Fibroblast of skin of left quadriceps (primary cell): ENCODE measurements around the gene EEFSEC.
A peak's percentile ranks its signal among the peaks of the same experiment; 100 is the strongest.

Experiments
- DNase-seq, 2 experiments: peaks; one replicate each; pipeline ENCODE4 v3.0.0-alpha.2; 2013; ENCODE audit warnings: low read depth in 2 of 2

EEFSEC gene, protein sequence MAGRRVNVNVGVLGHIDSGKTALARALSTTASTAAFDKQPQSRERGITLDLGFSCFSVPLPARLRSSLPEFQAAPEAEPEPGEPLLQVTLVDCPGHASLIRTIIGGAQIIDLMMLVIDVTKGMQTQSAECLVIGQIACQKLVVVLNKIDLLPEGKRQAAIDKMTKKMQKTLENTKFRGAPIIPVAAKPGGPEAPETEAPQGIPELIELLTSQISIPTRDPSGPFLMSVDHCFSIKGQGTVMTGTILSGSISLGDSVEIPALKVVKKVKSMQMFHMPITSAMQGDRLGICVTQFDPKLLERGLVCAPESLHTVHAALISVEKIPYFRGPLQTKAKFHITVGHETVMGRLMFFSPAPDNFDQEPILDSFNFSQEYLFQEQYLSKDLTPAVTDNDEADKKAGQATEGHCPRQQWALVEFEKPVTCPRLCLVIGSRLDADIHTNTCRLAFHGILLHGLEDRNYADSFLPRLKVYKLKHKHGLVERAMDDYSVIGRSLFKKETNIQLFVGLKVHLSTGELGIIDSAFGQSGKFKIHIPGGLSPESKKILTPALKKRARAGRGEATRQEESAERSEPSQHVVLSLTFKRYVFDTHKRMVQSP

DNA sequence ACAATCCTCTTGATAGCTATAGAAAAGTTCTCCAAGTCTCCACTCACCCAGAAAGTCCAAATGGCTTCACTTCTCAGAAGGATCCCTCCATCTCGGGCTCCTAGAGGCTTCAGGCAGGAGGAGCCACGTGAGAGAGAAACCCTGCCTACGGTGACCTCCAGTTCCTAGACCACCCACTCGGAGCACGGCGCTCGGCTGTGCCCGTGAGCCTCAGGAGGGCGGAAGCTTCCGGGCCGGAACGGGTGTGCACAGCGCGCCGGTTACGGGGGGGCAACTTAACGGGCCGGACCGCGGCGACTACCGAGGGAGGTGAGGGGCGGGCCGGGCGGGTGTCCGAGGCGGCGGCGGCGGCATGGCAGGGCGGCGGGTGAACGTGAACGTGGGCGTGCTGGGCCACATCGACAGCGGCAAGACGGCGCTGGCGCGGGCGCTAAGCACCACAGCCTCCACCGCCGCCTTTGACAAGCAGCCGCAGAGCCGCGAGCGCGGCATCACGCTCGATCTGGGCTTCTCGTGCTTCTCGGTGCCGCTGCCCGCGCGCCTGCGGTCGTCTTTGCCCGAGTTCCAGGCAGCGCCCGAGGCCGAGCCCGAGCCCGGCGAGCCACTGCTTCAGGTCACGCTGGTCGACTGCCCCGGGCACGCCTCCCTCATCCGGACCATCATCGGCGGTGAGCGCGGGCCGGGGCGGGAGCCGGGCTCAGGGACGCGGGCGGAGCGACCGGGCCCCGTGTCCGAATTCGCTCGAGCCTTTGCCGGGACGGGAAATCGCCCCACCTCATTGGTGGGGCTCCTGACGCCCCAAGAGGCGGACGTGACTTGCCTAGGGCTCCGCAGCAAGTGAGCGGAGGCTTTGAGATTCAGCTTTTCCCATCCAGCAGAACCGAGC lies at the start of gene EEFSEC:
Gene EEFSEC (plus strand): TSS at position 326 of the 886 bp plus-strand sequence. CDS start 27 bp downstream, at position 353.
- peak; percentile 43 to 48 for DNase-seq

DNA sequence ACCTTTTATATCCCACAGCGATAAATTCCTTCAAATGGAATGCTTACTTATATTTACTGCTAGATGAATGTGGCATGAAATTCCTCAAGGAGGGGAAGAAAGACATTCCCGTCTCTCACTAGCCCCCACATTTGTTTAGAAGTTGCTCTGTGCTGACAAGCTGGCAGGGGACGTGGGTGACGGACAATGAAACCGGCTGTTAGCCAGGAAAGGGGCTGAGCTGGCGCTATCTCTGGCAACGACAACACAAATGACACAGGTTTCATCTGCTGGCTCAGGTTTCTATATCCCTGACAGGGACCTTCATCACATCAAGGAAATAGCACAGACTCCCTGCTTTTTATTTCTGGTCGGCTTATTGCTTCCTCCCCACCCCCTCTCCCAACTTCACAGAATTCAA lies 45.4 kb upstream of the EEFSEC start:
- no peak for DNase-seq

DNA sequence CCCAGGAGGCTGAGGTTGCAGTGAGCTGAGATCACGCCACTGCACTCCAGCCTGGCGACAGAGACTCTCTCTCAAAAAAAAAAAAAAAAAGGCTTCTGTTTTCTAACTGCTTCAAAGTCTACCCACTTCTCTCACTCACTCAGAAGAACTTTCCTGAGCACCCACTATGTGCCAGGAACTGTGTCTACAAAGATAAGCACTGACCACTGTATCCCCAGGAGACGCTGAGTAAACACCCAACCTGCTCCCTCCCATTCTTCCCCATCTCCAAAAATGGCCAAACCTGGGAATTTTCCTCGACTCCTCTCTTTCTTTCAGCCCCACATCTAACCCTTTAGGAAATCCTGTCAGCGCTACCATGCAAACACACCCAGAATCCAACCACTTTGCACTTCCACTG lies 42.1 kb upstream of the EEFSEC start:
- no peak for DNase-seq

DNA sequence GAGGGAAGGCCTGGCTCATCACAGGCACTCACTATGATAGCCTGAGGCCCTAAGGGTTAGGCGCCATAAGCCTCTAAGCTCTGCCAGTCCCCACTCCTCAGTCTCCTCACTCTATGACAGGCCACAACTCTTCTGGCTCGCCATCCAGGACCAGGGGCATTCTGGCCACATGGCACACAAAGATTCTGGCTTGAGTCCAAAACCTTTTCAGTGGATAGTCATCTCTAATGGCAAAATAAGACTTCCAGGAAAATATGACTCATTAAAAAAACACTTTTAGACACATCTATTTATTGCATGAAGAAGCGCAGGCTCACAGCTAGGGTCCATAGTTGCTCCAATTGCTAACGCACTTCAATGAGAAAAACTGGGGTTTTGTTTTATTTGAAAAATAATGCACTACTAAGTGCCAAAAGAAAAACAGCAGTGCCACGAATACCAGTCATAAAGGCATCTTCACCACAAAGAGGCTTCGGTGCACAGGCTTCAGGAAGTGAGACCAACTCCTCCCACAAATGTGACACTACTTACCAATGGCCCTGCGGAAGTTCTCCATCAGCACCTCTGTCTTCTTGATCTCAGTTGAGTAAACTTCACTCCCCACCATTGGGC lies 40.8 kb upstream of the EEFSEC start:
- peak; percentile 62 to 67 for DNase-seq

DNA sequence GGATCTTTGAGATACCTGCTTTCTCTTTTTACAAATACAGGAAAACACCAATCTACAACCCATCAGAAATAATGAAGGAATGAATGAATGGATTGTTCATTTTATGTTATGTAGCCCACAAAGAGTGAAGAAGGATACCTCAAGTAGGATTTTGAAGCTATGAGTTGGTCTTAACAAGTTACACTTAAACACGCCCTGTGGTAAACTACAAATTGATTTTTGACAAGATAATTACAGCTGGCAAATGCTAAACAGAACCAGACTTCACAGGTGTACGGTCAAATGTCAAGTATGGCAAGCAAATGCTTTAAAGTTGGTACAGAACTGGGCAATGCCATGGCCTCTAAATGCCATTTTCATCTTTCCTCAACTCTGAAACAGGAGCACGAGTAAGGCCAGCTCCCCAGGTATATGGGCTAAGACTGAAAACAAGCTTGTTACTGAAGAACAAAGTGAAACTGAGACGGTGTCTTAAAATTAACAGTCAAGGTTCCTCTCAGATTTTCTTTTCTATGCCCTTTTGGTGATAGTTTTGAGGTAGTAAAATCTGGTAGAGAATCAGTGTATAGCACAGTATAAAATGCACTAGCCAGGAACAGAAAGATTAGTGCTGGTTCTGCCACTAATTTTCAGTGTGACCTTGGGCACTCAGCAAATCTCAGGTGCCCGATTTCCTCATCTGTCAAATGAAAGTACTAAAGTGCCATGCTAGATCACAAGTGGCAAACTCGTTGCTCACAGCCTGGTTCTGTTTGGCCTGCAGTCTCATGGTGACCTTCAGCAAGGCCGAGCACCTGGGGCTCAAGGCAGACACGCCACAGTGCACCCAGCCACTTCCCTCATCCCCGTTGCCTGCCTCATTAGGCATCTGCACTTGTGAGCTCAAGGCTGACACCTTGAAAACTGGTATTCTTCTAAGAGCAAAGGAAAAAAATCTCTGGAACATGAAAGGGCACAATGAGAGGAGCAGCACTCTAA lies 39.2 kb upstream of the EEFSEC start:
- no peak for DNase-seq

DNA sequence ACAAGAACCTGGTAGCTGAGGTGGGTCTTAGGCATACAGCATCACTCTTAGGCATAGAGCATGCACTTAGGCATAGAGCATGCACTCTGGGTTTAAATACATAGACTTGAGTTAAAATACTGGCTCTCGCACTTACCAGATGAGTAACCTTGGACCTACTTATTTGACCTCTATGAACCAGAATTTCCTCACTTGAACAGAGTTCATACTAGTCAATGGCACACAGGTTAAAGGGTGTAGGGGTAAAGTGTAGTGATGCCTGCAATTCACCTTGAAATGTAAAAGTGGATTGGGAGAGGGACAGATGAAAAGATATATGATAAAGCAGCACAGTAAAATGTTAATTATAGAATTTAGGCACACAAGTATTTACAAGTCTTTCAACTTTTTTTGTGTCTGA lies 31.3 kb upstream of the EEFSEC start:
- no peak for DNase-seq

DNA sequence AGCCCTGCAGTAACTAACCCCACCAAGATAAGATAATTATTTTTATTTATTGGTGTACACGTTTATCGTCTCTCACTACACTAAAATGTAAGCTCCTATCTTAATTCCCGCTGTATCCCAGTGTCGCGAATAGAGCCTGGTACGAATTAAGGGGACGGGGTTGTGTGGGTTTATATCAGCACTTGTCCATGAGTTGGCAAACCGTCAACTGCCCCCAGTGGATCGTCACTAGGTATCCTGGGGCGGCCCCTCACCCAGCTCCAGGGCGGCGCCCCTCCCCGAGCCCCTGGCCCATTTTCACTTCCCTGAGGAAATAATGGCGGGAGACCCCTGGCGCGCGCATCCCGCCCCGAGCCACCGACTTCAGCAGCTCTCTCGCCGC lies 30.1 kb upstream of the EEFSEC start:
- DNase-seq, result no peak

DNA sequence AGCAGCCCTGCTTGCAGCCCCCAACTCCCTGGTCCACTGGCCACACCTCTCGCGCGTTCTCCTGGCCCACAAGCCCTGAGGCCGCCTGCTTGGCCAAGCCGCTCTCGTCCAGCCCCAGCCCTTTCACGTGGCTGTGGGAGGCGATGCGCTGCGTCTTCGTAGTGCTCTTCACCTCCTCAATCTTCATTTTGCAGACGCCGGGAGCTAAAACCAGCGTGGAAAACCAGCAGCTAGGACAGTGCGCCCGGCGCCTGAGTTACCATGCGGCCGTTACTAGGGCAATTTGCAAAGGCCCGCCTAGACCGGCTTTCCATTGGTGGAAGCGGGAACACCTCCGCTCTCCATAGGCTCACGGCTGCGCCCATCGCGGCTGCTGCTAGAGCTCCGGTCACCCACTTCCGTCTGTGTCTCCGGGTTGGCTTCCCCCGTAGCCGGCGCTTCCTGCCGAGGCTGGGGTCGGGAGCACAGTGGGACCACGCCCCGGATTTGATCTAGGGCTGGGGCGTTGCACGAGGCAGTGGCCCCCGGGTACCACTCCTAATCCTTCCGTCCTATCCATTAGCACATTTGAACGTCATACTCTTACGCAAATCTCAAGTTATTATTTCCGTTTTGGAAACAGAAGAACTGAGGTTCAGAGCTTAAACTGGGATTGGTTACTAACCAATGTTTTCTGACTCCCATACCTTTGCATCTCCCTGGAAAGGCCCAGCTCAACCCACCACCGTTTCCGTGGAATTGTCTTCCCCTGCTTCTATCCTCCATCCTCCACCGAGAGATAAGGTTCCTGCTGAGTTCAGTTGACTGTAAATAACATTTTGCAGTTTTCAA lies 29.5 kb upstream of the EEFSEC start, which contains the start of gene RUVBL1:
Gene RUVBL1 (minus strand): TSS at position 275 of the 831 bp plus-strand sequence. CDS start 88 bp downstream, at position 187.
- DNase-seq, result peak; percentile 95

DNA sequence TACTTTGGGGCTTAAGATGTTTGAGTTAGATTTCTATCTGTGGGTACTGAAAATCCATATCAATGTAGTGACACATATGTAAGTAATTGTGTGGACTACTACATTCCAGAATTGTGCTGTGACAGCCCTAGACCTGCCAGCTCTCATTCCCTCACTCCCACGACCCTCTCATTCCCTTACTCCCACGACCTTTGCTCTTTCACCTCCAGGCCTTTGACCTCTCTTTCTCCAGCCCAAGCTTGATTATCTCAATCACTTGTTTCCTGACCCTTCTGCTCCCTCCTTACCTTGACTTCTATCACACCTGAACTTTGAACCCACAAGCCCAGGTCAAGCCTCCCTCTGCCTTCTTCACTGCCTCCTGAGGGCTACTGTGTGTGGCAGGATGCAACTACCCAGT lies 26.0 kb upstream of the EEFSEC start:
- DNase-seq, result no peak

DNA sequence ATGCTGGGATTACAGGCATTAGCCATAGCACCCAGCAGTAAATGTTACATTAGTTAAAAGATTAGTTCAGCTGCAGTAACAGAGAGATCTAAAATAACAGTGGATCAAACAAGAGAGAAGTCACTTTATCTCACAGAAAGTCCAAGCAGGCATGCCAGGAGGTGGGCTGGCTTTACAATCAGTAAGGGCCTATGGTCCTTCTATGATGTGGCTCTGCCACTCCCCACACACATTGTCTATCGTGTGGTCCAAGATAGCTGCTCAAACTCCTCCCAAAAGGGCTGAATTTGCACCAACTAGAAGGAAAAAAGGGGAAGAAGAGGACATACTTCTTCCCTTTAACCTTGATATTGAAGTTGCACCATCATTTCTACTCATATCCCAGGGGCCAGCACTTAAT lies 25.0 kb upstream of the EEFSEC start:
- DNase-seq, result no peak

DNA sequence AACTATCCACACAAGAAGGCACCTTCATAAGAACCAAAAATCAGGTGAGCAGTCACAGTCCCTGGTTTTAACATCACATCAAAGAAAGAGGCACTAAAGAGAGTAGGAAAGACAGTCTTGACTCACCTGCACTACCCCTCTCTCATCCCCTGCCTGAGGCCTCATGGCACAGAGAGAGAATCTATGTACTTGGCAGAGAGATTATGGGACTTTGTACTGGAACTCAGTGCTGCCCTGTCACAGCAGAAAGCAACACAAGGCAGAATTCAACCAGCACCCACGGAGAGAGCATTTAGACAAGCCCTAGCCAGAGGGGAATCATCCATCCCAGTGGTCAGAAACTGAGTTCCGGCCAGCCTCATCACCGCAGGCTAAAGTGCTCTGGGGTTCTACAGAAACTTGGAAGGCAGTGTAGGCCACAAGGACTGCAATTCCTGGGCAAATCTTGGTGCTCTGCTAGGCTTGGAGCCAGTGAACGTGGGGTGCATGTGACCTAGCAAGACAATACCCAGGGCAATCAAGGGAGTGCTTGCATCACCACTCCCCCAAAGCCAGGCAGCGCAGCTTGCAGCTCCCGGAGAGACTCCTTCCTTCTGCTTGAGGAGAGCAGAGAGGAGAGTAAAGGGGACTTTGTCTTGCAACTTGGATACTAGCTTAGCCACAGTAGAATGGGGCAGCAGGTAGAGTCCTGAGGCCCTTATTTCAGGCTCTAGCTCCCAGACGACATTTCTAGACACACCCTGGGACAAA lies 21.2 kb upstream of the EEFSEC start:
- DNase-seq, result no peak

DNA sequence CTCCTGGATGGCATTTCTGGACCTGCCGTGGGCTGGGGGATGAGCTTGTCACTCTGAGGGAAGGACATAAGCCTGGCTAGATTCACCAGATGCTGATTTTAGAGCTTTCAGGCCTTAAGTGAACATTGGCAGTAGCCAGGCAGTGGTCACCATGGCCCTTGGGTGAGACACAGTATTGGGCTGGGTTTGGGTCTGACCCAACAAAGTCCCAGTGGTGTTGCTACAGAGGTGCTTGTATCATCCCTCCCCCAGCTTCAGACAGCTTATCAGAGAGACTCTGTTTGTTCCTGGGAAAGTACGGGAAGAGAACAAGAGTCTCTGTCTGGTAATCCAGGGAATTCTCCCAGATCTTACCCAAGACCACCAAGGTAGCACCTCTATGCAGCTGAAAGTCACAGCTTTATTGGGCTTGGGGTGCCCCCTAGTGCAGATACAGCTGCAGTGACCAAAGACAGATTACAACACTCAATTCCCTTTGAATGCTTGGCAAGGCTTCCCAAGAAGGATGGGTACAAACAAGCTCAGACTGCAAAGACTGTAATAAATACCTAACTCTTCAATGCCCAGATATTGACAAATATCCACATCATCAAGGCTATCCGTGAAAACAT lies 19.9 kb upstream of the EEFSEC start:
- DNase-seq, result peak; percentile 42 to 50

DNA sequence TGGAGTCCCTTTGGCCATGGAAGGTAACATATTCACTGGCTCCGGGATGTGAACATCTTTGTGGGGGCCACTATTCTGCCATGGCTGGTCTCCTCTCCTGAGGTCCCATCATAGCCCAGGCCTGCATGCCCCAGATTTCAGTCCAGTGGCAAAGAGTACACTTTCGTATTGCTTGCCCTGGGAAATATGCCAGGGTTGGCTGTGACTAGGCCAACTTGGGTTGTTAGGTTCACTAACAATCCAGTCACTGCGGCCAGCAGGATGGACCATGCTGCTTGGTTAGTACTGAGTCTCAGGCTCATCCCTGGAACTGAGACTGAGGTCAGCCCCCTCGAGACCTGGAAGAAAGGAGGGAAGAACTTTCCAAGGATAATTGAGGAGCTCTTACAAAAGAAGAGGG lies 9.8 kb upstream of the EEFSEC start:
- DNase-seq, result no peak

DNA sequence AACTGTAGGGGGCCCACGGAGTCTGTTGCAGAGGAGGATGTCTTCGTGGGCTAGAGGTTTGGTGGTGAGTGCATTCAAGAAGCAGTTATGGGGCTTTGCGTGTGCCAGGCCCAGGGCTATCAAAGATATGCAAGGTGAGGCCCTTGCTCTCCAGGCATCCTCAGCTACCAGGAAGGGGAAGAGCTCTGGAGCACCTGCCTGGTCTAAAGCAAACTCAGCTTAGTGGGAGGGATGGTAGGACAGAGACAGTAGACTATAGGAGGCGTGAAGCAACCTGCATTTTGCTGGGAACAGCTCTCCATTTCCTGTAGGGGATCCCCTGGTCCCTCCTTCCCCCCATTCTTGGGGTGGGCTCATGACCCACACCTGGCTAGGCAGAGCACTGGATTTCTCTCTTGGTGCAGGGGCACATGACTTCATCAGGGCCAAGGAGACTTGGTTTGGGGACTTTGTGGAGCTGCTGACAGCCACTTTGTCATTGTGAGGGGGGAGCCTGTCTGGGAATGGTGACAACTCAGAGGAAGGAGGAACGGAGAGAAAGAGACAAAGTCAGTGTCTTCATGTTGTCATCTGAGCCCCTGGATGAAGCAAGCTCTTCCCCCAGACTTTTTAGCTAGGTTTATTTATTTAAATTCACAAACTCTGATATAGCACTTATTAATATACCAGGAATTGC lies 8.6 kb upstream of the EEFSEC start:
- no peak for DNase-seq

DNA sequence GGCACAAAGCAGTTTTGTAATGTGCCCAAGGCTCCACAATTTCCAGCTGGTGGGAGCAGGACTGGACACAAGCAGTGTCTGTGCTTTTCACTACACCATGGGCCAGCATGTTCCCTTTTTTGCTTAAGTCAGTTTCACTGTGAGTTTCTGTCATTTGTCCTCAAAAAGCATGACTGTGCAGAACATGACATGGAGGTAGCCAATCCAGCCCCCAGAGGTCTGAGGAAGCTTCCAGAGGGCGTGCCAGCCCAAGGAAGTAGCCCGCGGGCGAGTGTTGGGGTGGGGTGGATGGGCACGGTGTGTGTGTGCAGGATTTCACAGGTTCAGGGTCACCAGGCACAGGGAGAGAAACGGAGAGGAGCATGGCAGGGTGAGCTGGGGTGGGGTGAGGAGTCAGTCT lies 8.0 kb upstream of the EEFSEC start:
- no peak for DNase-seq

DNA sequence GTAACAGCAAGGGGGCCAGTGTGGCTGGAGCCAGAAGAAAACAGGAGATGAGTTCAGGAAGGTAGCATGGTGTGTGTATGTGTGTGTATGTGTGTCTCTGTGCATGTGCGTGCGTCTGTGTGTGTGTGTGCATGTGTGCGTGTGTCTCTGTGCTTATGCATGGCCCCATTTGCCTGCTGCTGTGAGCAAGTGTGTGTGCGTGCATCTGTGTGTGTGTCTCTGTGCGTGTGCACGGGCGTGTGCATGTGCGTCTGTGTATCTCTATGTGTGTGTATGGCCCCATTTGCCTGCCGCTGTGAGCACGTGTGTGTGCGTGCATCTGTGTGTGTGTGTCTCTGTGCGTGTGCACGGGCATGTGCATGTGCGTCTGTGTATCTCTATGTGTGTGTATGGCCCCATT lies 7.1 kb upstream of the EEFSEC start:
- DNase-seq, result no peak

DNA sequence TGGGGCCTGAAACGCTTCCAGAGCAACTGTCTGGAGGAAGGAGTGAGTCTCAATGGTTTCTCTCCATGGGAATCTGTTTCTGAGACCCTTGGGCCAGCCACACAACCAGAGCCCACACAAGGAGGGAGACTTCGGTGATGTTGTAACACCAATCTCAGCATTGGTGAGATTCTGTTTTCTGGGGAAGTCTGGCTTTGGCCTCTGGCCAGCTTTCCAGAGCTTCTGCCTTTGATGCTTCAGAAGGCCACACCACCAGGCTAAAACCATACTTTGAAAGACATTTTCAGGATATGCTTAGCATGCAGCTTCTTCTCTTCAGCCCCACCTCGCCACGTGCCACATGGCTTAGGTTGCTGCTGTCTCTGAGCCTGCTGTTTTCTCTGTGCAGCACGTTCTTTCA lies 3.6 kb upstream of the EEFSEC start:
- DNase-seq, result no peak

DNA sequence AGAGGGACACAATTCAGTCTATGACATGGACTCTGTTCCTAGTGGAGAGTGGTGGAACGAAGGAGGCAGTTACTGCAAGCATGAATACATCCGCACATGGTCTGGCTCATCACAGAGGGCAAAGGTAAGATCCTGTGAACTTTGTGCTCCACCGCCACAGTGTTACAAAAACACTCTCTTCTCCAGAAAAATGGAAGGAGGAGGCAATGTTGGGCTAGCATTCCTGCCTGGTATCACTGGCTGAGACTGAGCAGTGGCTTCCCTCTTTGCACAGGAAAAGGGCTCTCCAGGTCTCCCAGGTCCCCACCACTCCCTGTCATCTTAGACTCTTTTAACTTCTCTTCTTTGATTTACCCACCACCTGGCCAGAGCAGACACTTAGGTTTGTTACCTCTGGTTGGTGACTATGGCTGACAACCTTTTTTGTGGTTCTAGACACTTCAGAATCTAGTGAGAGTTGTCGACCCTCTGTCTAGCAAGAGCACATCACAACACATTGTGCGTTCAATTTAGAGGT lies 1.5 kb upstream of the EEFSEC start:
- DNase-seq, result no peak
